Astrocyte (in vitro differentiated cells and primary cell): ENCODE measurements around the gene ARCN1. TPM values are rescaled to one million over a fixed set of nuclear protein-coding genes. Genes with fewer than 3 reads are reported as not detected.

Experiments used
- DNase-seq: peaks from one replicate; pipeline ENCODE4 v3.0.0-alpha.2; 2010; ENCODE audit warnings: low read depth
- FAIRE-seq: peaks from 2 replicates; lab custom pipeline; 2011; peaks lifted over from hg19 to GRCh38; lab: Jason Lieb, UNC
- H2AFZ ChIP-seq: 2 replicates; pipeline ENCODE4 v1.6.0; 2012; ENCODE audit warnings: low read depth, low read length, inconsistent platforms
- H3K27ac ChIP-seq: 2 replicates; pipeline ENCODE4 v1.5.1; 2011; ENCODE audit warnings: low read depth, low read length, inconsistent platforms
- H3K27me3 ChIP-seq: 2 replicates; pipeline ENCODE4 v1.6.0; 2011; ENCODE audit warnings: low read length, inconsistent platforms; ENCODE audit not compliant: insufficient read depth
- H3K36me3 ChIP-seq: 2 replicates; pipeline ENCODE4 v1.5.1; 2011; ENCODE audit warnings: low read length, inconsistent platforms; ENCODE audit not compliant: insufficient read depth
- H3K4me1 ChIP-seq: 2 replicates; pipeline ENCODE4 v1.5.1; 2011; ENCODE audit warnings: low read length, inconsistent platforms; ENCODE audit not compliant: insufficient read depth
- H3K4me2 ChIP-seq: 2 replicates; pipeline ENCODE4 v1.6.0; 2012; ENCODE audit warnings: low read length, inconsistent platforms
- H3K4me3 ChIP-seq: 2 replicates; pipeline ENCODE4 v1.5.1; 2011; ENCODE audit warnings: low read depth, mild to moderate bottlenecking, low read length, inconsistent platforms; ENCODE audit not compliant: insufficient read depth
- H3K79me2 ChIP-seq: 2 replicates; pipeline ENCODE4 v1.6.0; 2012; ENCODE audit warnings: mild to moderate bottlenecking, low read length, inconsistent platforms; ENCODE audit not compliant: insufficient read depth
- H3K9ac ChIP-seq: 2 replicates; pipeline ENCODE4 v1.6.0; 2012; ENCODE audit warnings: mild to moderate bottlenecking, low read length, inconsistent platforms
- H3K9me3 ChIP-seq: 2 replicates; pipeline ENCODE4 v1.5.1; 2012; ENCODE audit warnings: low read depth, mild to moderate bottlenecking, low read length, inconsistent platforms; ENCODE audit not compliant: insufficient read depth
- H4K20me1 ChIP-seq: 2 replicates; pipeline ENCODE4 v1.6.0; 2012; ENCODE audit warnings: low read length, inconsistent platforms; ENCODE audit not compliant: insufficient read depth
- H3K27ac Mint-ChIP-seq: one replicate; pipeline ENCODE4 v1.8.0; 2021; ENCODE audit warnings: mild to moderate bottlenecking, mixed read lengths; ENCODE audit not compliant: unreplicated experiment
- H3K27me3 Mint-ChIP-seq: one replicate; pipeline ENCODE4 v1.8.0; 2021; ENCODE audit warnings: low read depth, mixed read lengths; ENCODE audit not compliant: unreplicated experiment
- H3K36me3 Mint-ChIP-seq: one replicate; pipeline ENCODE4 v1.8.0; 2021; ENCODE audit warnings: low read depth, mixed read lengths; ENCODE audit not compliant: unreplicated experiment
- H3K4me1 Mint-ChIP-seq: one replicate; pipeline ENCODE4 v1.8.0; 2021; ENCODE audit warnings: low read depth, mixed read lengths; ENCODE audit not compliant: unreplicated experiment
- H3K4me3 Mint-ChIP-seq: one replicate; pipeline ENCODE4 v1.8.0; 2021; ENCODE audit warnings: mild to moderate bottlenecking, moderate library complexity, mixed read lengths; ENCODE audit not compliant: unreplicated experiment
- H3K9me3 Mint-ChIP-seq: one replicate; pipeline ENCODE4 v1.8.0; 2021; ENCODE audit warnings: mild to moderate bottlenecking, mixed read lengths; ENCODE audit not compliant: unreplicated experiment
- EZH2 ChIP-seq: IDR thresholded peaks from 2 replicates; pipeline ENCODE4 v1.6.1; 2012; ENCODE audit warnings: mild to moderate bottlenecking, low read length, inconsistent platforms; ENCODE audit not compliant: insufficient read depth
- total RNA-seq: library from RNA; stranded (reverse); gene quantifications from 2 replicates; pipeline ENCODE4 v1.2.1, GENCODE V29; 2021
- TF ChIP-seq, protein P1 (sequence below): IDR thresholded peaks from 2 replicates; pipeline ENCODE4 v1.5.1; 2011; ENCODE audit warnings: low read depth, mild to moderate bottlenecking, inconsistent platforms, low read length, moderate library complexity; ENCODE audit not compliant: insufficient read depth

ARCN1 gene
- total RNA-seq, 1 donor from 2014 or later: 255 TPM

DNA sequence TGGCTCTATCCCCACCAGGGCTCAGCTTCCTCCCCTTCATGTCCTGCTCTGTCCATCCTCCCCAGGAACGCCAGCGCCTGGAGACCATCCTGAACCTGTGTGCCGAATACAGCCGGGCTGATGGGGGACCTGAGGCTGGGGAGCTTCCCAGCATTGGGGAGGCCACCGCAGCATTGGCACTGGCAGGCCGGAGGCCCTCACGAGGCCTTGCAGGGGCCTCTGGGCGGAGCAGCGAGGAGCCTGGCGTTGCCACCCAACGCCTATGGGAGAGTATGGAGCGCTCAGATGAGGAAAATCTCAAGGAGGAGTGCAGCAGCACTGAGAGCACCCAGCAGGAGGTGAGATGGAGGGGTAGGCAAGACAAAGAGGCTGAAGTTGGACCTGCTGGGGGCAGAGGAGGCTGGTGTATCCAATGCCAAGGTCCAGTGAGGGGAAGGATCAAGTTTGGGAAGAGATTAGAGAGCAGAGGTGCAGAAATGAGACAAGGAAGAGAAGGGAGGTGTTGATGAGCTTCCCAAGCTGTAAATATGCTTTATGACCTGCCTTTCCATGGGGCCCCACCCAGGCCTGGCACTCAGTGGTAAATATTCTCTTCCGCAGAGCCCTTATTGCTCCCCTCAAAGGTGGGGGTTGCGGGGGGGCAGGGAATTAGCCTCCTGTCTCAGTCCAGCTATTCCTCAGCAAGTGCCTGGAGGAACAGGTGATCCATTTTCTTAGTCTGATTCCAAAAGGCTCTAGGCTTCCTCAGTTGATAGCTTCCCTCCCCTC, 59.1 kb downstream of the ARCN1 start:
- Histone ChIP-seq H3K79me2 (peaks cover 82% of the 10 kb centered on the region), H3K4me3 (no peak overlapping the region), H3K27me3 (no peaks in the 10 kb centered on the region), H3K9me3 (no peaks in the 10 kb centered on the region), H2AFZ (no peak overlapping the region), H3K4me2 (no peak overlapping the region), H3K9ac (no peak overlapping the region), H3K4me1 (peaks cover 28% of the 10 kb centered on the region), H4K20me1 (peaks cover 97% of the 10 kb centered on the region), H3K36me3 (peaks cover 62% of the 10 kb centered on the region), H3K27ac (no peak overlapping the region)
- Mint-ChIP-seq H3K4me1 (peaks cover 40% of the 10 kb centered on the region), H3K4me3 (no peak overlapping the region), H3K27me3 (no peaks in the 10 kb centered on the region), H3K9me3 (no peaks in the 10 kb centered on the region), H3K27ac (peak overlapping the region; percentile 58), H3K36me3 (peaks cover 34% of the 10 kb centered on the region)
- no peak for TF ChIP-seq EZH2
- TF ChIP-seq, protein P1, sequence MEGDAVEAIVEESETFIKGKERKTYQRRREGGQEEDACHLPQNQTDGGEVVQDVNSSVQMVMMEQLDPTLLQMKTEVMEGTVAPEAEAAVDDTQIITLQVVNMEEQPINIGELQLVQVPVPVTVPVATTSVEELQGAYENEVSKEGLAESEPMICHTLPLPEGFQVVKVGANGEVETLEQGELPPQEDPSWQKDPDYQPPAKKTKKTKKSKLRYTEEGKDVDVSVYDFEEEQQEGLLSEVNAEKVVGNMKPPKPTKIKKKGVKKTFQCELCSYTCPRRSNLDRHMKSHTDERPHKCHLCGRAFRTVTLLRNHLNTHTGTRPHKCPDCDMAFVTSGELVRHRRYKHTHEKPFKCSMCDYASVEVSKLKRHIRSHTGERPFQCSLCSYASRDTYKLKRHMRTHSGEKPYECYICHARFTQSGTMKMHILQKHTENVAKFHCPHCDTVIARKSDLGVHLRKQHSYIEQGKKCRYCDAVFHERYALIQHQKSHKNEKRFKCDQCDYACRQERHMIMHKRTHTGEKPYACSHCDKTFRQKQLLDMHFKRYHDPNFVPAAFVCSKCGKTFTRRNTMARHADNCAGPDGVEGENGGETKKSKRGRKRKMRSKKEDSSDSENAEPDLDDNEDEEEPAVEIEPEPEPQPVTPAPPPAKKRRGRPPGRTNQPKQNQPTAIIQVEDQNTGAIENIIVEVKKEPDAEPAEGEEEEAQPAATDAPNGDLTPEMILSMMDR: no peak
- no peak for FAIRE-seq
- no peak for DNase-seq

DNA sequence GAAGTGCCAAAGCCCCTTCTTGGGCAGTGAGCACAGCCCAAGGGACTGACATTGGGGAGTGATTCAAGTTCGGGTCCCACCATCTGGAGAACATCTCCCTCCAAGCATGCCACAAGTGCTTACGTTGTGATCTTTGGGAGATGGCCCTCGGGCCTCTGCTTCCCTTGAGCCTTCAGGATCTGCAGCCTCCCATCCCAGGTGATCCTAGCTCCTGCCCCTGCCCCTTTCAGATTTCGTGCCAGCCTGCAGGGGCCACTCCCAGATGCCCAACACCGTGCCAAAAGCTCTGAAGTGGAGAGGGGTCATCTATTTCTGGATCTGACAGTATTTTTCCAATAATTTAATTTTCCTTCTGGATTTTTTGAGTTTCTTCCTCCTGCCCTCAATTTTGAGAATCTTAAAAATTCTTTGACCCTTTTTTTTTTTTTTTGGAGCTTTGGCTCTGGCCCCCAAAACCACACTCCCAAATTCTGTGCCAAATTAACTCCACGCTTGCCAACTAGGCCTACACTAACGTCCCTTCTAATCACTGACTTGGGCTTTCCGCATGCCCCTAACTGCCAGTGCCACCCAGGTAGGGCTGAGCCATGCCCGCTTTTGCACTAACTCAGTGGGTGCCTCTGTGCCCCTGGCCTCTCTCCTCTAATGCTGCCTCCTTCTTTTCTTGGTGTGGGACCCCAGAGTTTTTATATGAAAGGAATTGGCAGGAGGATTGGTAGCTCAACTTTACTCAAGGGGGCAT, 60.5 kb downstream of the ARCN1 start:
- Mint-ChIP-seq H3K4me3 (no peak overlapping the region), H3K36me3 (peaks cover 36% of the 10 kb centered on the region), H3K9me3 (no peaks in the 10 kb centered on the region), H3K4me1 (peaks cover 41% of the 10 kb centered on the region), H3K27me3 (no peaks in the 10 kb centered on the region), H3K27ac (peak overlapping the region; percentile 58)
- DNase-seq: no peak
- H3K4me1 ChIP-seq: peaks cover 28% of the 10 kb centered on the region
- H3K27me3 ChIP-seq: no peaks in the 10 kb centered on the region
- no peak overlapping the region for H3K4me2 ChIP-seq
- no peak overlapping the region for H3K27ac ChIP-seq
- no peak for FAIRE-seq
- peaks cover 99% of the 10 kb centered on the region for H4K20me1 ChIP-seq
- TF ChIP-seq EZH2: no peak
- TF ChIP-seq, protein P1: no peak
- no peaks in the 10 kb centered on the region for H3K9me3 ChIP-seq
- H3K4me3 ChIP-seq: no peak overlapping the region
- peaks cover 63% of the 10 kb centered on the region for H3K36me3 ChIP-seq
- no peak overlapping the region for H3K9ac ChIP-seq
- no peak overlapping the region for H2AFZ ChIP-seq
- peaks cover 82% of the 10 kb centered on the region for H3K79me2 ChIP-seq

DNA sequence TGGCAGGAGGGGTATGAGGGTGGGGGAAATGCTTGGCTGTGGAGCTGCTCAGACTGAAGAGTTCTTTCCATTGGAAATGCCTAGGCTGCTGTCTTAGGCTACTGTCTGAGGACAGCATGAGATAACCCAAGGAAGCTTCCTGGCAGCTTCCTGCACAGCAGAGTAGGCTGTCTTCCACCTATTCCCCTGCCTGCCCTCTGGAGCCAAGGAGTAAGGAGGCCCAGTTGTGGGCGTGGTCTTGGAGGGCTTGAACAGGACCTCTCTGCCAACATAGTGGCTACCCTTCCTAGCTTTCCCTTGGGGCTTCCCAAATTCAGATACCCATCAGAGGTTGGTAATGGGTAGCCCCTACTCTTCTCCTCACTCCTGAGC, 61.1 kb downstream of the ARCN1 start:
- TF ChIP-seq EZH2: no peak
- TF ChIP-seq, protein P1: no peak

More for the DNA sequence above, 61.1 kb downstream of the ARCN1 start:
- Histone ChIP-seq H3K27ac (no peak overlapping the region), H4K20me1 (peaks cover 99% of the 10 kb centered on the region), H3K4me3 (no peak overlapping the region), H3K79me2 (peaks cover 82% of the 10 kb centered on the region), H2AFZ (no peak overlapping the region), H3K27me3 (no peaks in the 10 kb centered on the region), H3K9ac (peak overlapping the region; percentile 56), H3K9me3 (no peaks in the 10 kb centered on the region), H3K36me3 (peaks cover 63% of the 10 kb centered on the region), H3K4me2 (peak overlapping the region; percentile 52), H3K4me1 (peaks cover 28% of the 10 kb centered on the region)
- Mint-ChIP-seq H3K27ac (no peak overlapping the region), H3K27me3 (no peaks in the 10 kb centered on the region), H3K4me3 (no peak overlapping the region), H3K36me3 (peaks cover 38% of the 10 kb centered on the region), H3K9me3 (no peaks in the 10 kb centered on the region), H3K4me1 (peaks cover 41% of the 10 kb centered on the region)
- FAIRE-seq (no peak), DNase-seq (no peak)
